Measurements from ENCODE around the gene YARS1.

DNA sequence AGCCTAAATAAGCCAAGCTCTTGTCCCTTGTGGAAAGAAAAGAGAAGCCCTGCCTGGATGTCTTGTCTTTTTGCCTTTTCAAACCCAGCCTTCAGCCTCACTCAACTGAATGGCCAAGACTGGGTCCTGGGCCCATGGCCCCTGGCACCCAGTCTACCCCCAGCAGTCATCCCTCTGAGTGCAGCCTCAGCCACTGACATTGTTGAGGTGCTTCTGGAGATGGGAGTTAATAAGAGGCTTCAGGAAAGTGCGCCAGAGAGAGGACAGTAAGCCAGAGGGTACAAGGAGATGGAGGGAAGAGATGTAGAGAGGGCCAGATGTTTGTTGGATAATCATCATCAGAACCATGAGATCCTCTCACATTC is 46.7 kb upstream of the YARS1 start:
- TF ChIP-seq, protein P1, sequence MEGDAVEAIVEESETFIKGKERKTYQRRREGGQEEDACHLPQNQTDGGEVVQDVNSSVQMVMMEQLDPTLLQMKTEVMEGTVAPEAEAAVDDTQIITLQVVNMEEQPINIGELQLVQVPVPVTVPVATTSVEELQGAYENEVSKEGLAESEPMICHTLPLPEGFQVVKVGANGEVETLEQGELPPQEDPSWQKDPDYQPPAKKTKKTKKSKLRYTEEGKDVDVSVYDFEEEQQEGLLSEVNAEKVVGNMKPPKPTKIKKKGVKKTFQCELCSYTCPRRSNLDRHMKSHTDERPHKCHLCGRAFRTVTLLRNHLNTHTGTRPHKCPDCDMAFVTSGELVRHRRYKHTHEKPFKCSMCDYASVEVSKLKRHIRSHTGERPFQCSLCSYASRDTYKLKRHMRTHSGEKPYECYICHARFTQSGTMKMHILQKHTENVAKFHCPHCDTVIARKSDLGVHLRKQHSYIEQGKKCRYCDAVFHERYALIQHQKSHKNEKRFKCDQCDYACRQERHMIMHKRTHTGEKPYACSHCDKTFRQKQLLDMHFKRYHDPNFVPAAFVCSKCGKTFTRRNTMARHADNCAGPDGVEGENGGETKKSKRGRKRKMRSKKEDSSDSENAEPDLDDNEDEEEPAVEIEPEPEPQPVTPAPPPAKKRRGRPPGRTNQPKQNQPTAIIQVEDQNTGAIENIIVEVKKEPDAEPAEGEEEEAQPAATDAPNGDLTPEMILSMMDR (IDR thresholded peaks at IDR 0.05; ENCODE audit: low read depth, low read length, poor library complexity, severe bottlenecking): no peak
- TF ChIP-seq EZH2phosphoT487 (IDR thresholded peaks at IDR 0.05; ENCODE audit: borderline replicate concordance, low read length): no peak
